GM12878 (cell line): ENCODE results near the gene FGD5. TPM values are rescaled to one million over a fixed set of nuclear protein-coding genes. Genes with fewer than 3 reads are reported as not detected.

ENCODE experiments used
- ATAC-seq: fragments of 200-7000 bp; cut with Tn5 transposase; 3 replicates; pipeline ENCODE4 v1.9.1; 2020; ENCODE audit warnings: mild to moderate bottlenecking, moderate library complexity
- BruUV-seq: library from RNA; stranded (reverse); fragments of 400-500 nt; replicated peaks from 2 replicates; lab custom pipeline; 2021; lab: Mats Ljungman, UMichigan
- CTCF ChIA-PET: fragments of 300-600 bp; sonication (Branson Sonifier 250); formaldehyde crosslinking; extraction: SDS; loops from one replicate; lab custom pipeline; 2021; ENCODE audit warnings: inconsistent platforms; lab: Yijun Ruan, JAX
- POLR2A ChIA-PET: fragments of 350-600 bp; formaldehyde crosslinking; extraction: SDS; loops from one replicate; lab custom pipeline; 2021; ENCODE audit warnings: inconsistent platforms; lab: Charles Lee
- RAD21 ChIA-PET: fragments of 300-600 bp; sonication (Branson Sonifier 250); formaldehyde crosslinking; loops from one replicate; lab custom pipeline; 2023; ENCODE audit warnings: antibody characterized with exemption; ENCODE audit not compliant: unreplicated experiment; lab: Charles Lee
- SMC1A ChIA-PET: fragments of 300-600 bp; sonication (Branson Sonifier 250); formaldehyde crosslinking; loops from one replicate; lab custom pipeline; 2023; ENCODE audit not compliant: unreplicated experiment, uncharacterized antibody; lab: Charles Lee
- DNase-seq: peaks from one replicate; pipeline ENCODE4 v3.0.0-alpha.2; 2011; ENCODE audit warnings: low read depth, low spot score
- FAIRE-seq: peaks from 3 replicates; lab custom pipeline; 2011; peaks lifted over from hg19 to GRCh38; lab: Jason Lieb, UNC
- H2AFZ ChIP-seq: 2 replicates; pipeline ENCODE4 v1.6.0; 2011; ENCODE audit warnings: low read depth, low read length, control low read depth; ENCODE audit not compliant: control insufficient read depth
- H3K27ac ChIP-seq: 2 replicates; pipeline ENCODE4 v1.5.1; 2011; ENCODE audit warnings: control low read depth; ENCODE audit not compliant: control insufficient read depth, insufficient read depth
- H3K27me3 ChIP-seq, 2 experiments: replicated peaks in 1 of 2; 2 replicates each; pipeline versions ENCODE4 v1.6.0 to v1.6.1; 2011; ENCODE audit warnings: low read length in 1 of 2; ENCODE audit not compliant: control insufficient read depth in 2 of 2, insufficient read depth in 2 of 2
- H3K36me3 ChIP-seq, 2 experiments: 2 replicates each; pipeline ENCODE4 v1.5.1; 2011; ENCODE audit warnings: low read length in 1 of 2; ENCODE audit not compliant: control insufficient read depth in 2 of 2, insufficient read depth in 2 of 2
- H3K4me1 ChIP-seq: 2 replicates; pipeline ENCODE4 v1.6.1; 2011; ENCODE audit warnings: mild to moderate bottlenecking, low read length, moderate library complexity, mixed read lengths; ENCODE audit not compliant: control insufficient read depth, insufficient read depth
- H3K4me2 ChIP-seq: 2 replicates; pipeline ENCODE4 v1.6.0; 2011; ENCODE audit warnings: control low read depth; ENCODE audit not compliant: control insufficient read depth, insufficient read depth
- H3K4me3 ChIP-seq: fragments of 200-600 bp; sonication (generic); 2 replicates; pipeline ENCODE4 v1.5.1; 2016
- H3K79me2 ChIP-seq: 2 replicates; pipeline ENCODE4 v1.6.0; 2011; ENCODE audit warnings: low read length; ENCODE audit not compliant: control insufficient read depth, insufficient read depth
- H3K9ac ChIP-seq: 2 replicates; pipeline ENCODE4 v1.8.0; 2011; ENCODE audit warnings: low read length, control low read depth, mixed read lengths; ENCODE audit not compliant: control insufficient read depth, insufficient read depth
- H3K9me3 ChIP-seq: replicated peaks from 3 replicates; pipeline ENCODE4 v1.5.1; 2011; ENCODE audit warnings: mild to moderate bottlenecking, low read length; ENCODE audit not compliant: control insufficient read depth, insufficient read depth
- H4K20me1 ChIP-seq: 2 replicates; pipeline ENCODE4 v1.6.0; 2011; ENCODE audit not compliant: control insufficient read depth, insufficient read depth
- CHD1 ChIP-seq: IDR thresholded peaks from 2 replicates; pipeline ENCODE4 v1.6.1; 2012; ENCODE audit warnings: low read depth, low read length, improper control_type of control experiment
- CHD4 ChIP-seq: fragments of 200-600 bp; sonication (generic); IDR thresholded peaks from 2 replicates; pipeline ENCODE4 v1.6.1; 2016; ENCODE audit warnings: mild to moderate bottlenecking
- EP300 ChIP-seq, 2 experiments: fragments of 150-350 bp in 1 of 2; IDR thresholded peaks; 2 replicates each; pipeline ENCODE4 v1.6.1; 2011 to 2012; ENCODE audit warnings: low read depth in 2 of 2, low read length in 2 of 2, borderline replicate concordance in 1 of 2, improper control_type of control experiment in 1 of 2, inconsistent platforms in 1 of 2; ENCODE audit not compliant: control insufficient read depth in 1 of 2
- FOS ChIP-seq: IDR thresholded peaks from 3 replicates; pipeline ENCODE4 v1.6.1; 2011; ENCODE audit warnings: borderline replicate concordance; ENCODE audit not compliant: insufficient read length; ENCODE audit errors: extremely low read depth
- FOXM1 ChIP-seq: IDR thresholded peaks from 2 replicates; pipeline ENCODE4 v1.6.1; 2012; ENCODE audit warnings: low read depth, mild to moderate bottlenecking, inconsistent platforms, low read length, moderate library complexity
- GABPA ChIP-seq: IDR thresholded peaks from 2 replicates; pipeline ENCODE4 v1.6.1; 2014; ENCODE audit warnings: antibody characterized with exemption, low read depth, mild to moderate bottlenecking, inconsistent platforms
- MXI1 ChIP-seq: fragments of 150-350 bp; IDR thresholded peaks from 2 replicates; pipeline ENCODE4 v1.6.1; 2011; ENCODE audit warnings: low read depth, mild to moderate bottlenecking, inconsistent platforms, low read length, improper control_type of control experiment
- PAX5 ChIP-seq: IDR thresholded peaks from 2 replicates; pipeline ENCODE4 v1.6.1; 2011; ENCODE audit warnings: low read depth, low read length, borderline replicate concordance
- PML ChIP-seq: IDR thresholded peaks from 2 replicates; pipeline ENCODE4 v1.6.1; 2012; ENCODE audit warnings: low read length, inconsistent platforms
- POLR2A ChIP-seq: IDR thresholded peaks from 2 replicates; pipeline ENCODE4 v1.6.1; 2011; ENCODE audit warnings: low read depth, mild to moderate bottlenecking, low read length
- POLR2AphosphoS5 ChIP-seq: IDR thresholded peaks from 2 replicates; pipeline ENCODE4 v1.6.1; 2011; ENCODE audit warnings: mild to moderate bottlenecking, low read length, inconsistent platforms
- RFX5 ChIP-seq: IDR thresholded peaks from 2 replicates; pipeline ENCODE4 v1.6.1; 2011; ENCODE audit warnings: low read depth, low read length, improper control_type of control experiment
- SP1 ChIP-seq: IDR thresholded peaks from one replicate; pipeline ENCODE4 v1.6.1; 2011; ENCODE audit warnings: low read depth, low read length
- TBL1XR1 ChIP-seq: IDR thresholded peaks from 2 replicates; pipeline ENCODE4 v1.6.1; 2012; ENCODE audit warnings: low read depth, low read length, improper control_type of control experiment
- TCF7 ChIP-seq: IDR thresholded peaks from 2 replicates; pipeline ENCODE4 v1.6.1; 2014; ENCODE audit warnings: antibody characterized with exemption, borderline replicate concordance
- YY1 ChIP-seq: IDR thresholded peaks from 2 replicates; pipeline ENCODE4 v1.6.1; 2011; ENCODE audit warnings: low read depth, mild to moderate bottlenecking, low read length
- ZBED1 ChIP-seq: IDR thresholded peaks from 2 replicates; pipeline ENCODE4 v1.6.1; 2016; ENCODE audit warnings: borderline replicate concordance
- ZNF24 ChIP-seq: fragments of 450-650 bp; IDR thresholded peaks from 2 replicates; pipeline ENCODE4 v1.6.1; 2017; ENCODE audit warnings: antibody characterized with exemption, mild to moderate bottlenecking
- WGBS: methylation state at CpG from one replicate; pipeline ENCODE4 v1.1.6; 2016; ENCODE audit warnings: low lambda C conversion rate; ENCODE audit not compliant: insufficient replicate concordance, insufficient coverage; ENCODE audit errors: missing lambda C conversion rate; 5-methylcytosine and 5-hydroxymethylcytosine counted together
- in situ Hi-C: fragments of 300-500 bp; cut with MboI; formaldehyde crosslinking; loops from 9 replicates; pipeline ENCODE4 v1.14.3; 2018; ENCODE audit warnings: mixed read lengths
- intact Hi-C: fragments of 100-400 bp; cut with micrococcal nuclease; formaldehyde crosslinking; loops from one replicate; pipeline ENCODE4 v1.14.2; 2022; ENCODE audit not compliant: unreplicated experiment
- polyA plus RNA-seq, 11 experiments: library from polyadenylated mRNA; depleted of rRNA in 4 of 11; unstranded in 6 of 11; stranded (reverse) in 5 of 11; fragments of >200 nt; fragmentation: Nextera tagmentation in 4 of 11; fragmentation: Illumina TruSeq in 1 of 11; extraction: Ambion mirVana in 4 of 11; extraction: Trizol in 1 of 11; gene quantifications; 1 replicate in 1 of 11; 2 replicates in 10 of 11; pipeline versions ENCODE4 v1.2.1 to v1.2.3, GENCODE V29; 2011 to 2016; ENCODE audit warnings: inconsistent platforms in 2 of 11, missing spikeins in 2 of 11, low read depth in 1 of 11
- total RNA-seq, 4 experiments: library from RNA; depleted of rRNA in 3 of 4; stranded (reverse); fragments of >200 nt in 3 of 4; fragmentation: Illumina TruSeq in 1 of 4; extraction: Trizol in 1 of 4; gene quantifications; 2 replicates each; pipeline versions ENCODE4 v1.2.1 to v1.2.3, GENCODE V29; 2013 to 2021
- TF ChIP-seq, protein P1 (sequence below): fragments of 450-650 bp; IDR thresholded peaks from 2 replicates; pipeline ENCODE4 v1.6.1; 2016; ENCODE audit warnings: mild to moderate bottlenecking
- TF ChIP-seq, protein P2 (sequence below): fragments of 450-650 bp; formaldehyde crosslinking; IDR thresholded peaks from 2 replicates; pipeline ENCODE4 v1.5.0; 2022; ENCODE audit warnings: mild to moderate bottlenecking, missing genetic modification characterization

The FGD5 gene
- total and polyA plus RNA-seq, 10 of the 15 experiments (the other 5 are each of a cell fraction or from before 2014, with no cell fraction given): 0.03 to 0.13 (median 0.11) TPM; not detected in 3

GRCh38 chr3:14852717-14853116 lies 34.0 kb downstream of the FGD5 start:
- H3K27ac ChIP-seq: no peak overlapping the region
- no peak for ATAC-seq
- in situ Hi-C loops (no loop called here), intact Hi-C loops (no loop called here)
- H2AFZ ChIP-seq: no peak overlapping the region
- FAIRE-seq: no peak
- H3K36me3 ChIP-seq: no peaks in the 10 kb centered on the region
- no peak overlapping the region for H3K4me3 ChIP-seq
- no TSS peak for BruUV-seq
- ChIA-PET CTCF (no interaction called here), SMC1A (no interaction called here), RAD21 (no interaction called here), POLR2A (no interaction called here)
- peaks cover 5% of the 10 kb centered on the region; the same call in 1 of the 2 replicates for H3K4me1 ChIP-seq
- H3K27me3 ChIP-seq: peaks cover 0 to 3% of the 10 kb centered on the region in 2 experiments; a peak in 1 of 4 replicates
- H3K9me3 ChIP-seq: no peaks in the 10 kb centered on the region
- TF ChIP-seq TCF7 (no peak), POLR2AphosphoS5 (no peak), YY1 (no peak), RFX5 (no peak), POLR2A (no peak), CHD1 (no peak), EP300 (IDR thresholded peaks at IDR 0.05; ENCODE audit: borderline replicate concordance in 1 of 2, control insufficient read depth in 1 of 2, low read depth in 2 of 2, low read length in 2 of 2) (no peak), TBL1XR1 (no peak), GABPA (no peak), FOS (no peak), PML (no peak), MXI1 (no peak), PAX5 (no peak), SP1 (no peak), ZBED1 (no peak), ZNF24 (no peak), FOXM1 (no peak), CHD4 (no peak)
- TF ChIP-seq, protein P1, sequence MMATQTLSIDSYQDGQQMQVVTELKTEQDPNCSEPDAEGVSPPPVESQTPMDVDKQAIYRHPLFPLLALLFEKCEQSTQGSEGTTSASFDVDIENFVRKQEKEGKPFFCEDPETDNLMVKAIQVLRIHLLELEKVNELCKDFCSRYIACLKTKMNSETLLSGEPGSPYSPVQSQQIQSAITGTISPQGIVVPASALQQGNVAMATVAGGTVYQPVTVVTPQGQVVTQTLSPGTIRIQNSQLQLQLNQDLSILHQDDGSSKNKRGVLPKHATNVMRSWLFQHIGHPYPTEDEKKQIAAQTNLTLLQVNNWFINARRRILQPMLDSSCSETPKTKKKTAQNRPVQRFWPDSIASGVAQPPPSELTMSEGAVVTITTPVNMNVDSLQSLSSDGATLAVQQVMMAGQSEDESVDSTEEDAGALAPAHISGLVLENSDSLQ: no peak
- TF ChIP-seq, protein P2, sequence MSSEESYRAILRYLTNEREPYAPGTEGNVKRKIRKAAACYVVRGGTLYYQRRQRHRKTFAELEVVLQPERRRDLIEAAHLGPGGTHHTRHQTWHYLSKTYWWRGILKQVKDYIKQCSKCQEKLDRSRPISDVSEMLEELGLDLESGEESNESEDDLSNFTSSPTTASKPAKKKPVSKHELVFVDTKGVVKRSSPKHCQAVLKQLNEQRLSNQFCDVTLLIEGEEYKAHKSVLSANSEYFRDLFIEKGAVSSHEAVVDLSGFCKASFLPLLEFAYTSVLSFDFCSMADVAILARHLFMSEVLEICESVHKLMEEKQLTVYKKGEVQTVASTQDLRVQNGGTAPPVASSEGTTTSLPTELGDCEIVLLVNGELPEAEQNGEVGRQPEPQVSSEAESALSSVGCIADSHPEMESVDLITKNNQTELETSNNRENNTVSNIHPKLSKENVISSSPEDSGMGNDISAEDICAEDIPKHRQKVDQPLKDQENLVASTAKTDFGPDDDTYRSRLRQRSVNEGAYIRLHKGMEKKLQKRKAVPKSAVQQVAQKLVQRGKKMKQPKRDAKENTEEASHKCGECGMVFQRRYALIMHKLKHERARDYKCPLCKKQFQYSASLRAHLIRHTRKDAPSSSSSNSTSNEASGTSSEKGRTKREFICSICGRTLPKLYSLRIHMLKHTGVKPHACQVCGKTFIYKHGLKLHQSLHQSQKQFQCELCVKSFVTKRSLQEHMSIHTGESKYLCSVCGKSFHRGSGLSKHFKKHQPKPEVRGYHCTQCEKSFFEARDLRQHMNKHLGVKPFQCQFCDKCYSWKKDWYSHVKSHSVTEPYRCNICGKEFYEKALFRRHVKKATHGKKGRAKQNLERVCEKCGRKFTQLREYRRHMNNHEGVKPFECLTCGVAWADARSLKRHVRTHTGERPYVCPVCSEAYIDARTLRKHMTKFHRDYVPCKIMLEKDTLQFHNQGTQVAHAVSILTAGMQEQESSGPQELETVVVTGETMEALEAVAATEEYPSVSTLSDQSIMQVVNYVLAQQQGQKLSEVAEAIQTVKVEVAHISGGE (CRISPR knock-in tag): no peak
- no peak overlapping the region for H3K9ac ChIP-seq
- H3K79me2 ChIP-seq: no peaks in the 10 kb centered on the region
- no peaks in the 10 kb centered on the region for H4K20me1 ChIP-seq
- no peak for DNase-seq
- 27% methylated on average over 10 of the region's 10 CpGs for WGBS
- no peak overlapping the region for H3K4me2 ChIP-seq
